Upper lobe of right lung (tissue), 1 donor: ENCODE results near the gene DGUOK. TPM values are rescaled to one million over a fixed set of nuclear protein-coding genes. Genes with fewer than 3 reads are reported as not detected.

Experiments used
- ATAC-seq: fragments of 200-7000 bp; cut with Tn5 transposase; one replicate; pipeline ENCODE4 v1.9.1; 2020; ENCODE audit warnings: mild to moderate bottlenecking, moderate library complexity
- DNase-seq: peaks from one replicate; pipeline ENCODE4 v3.0.0-alpha.2; 2020
- H3K27ac ChIP-seq: fragments of 200-600 bp; one replicate; pipeline ENCODE4 v1.8.0; 2022
- H3K27me3 ChIP-seq: fragments of 200-600 bp; one replicate; pipeline ENCODE4 v1.8.0; 2022; ENCODE audit warnings: mild to moderate bottlenecking
- H3K36me3 ChIP-seq: fragments of 200-600 bp; one replicate; pipeline ENCODE4 v1.8.0; 2022
- H3K4me1 ChIP-seq: fragments of 200-600 bp; one replicate; pipeline ENCODE4 v1.8.0; 2022
- H3K4me3 ChIP-seq: fragments of 200-600 bp; one replicate; pipeline ENCODE4 v1.8.0; 2022; ENCODE audit warnings: mild to moderate bottlenecking
- H3K9me3 ChIP-seq: fragments of 200-600 bp; one replicate; pipeline ENCODE4 v1.8.0; 2022
- intact Hi-C: fragments of 100-400 bp; cut with DNase I; formaldehyde crosslinking; loops from one replicate; pipeline ENCODE4 v1.11.0; 2022
- total RNA-seq: library from RNA; stranded (reverse); fragmentation: NEBNext Ultra II Directional; extraction: Animal tissue kit (Norgen Biotek cat#: 25700); gene quantifications from one replicate; pipeline ENCODE4 v1.2.1, GENCODE V29; 2021
- TF ChIP-seq, protein P1 (sequence below): fragments of 200-600 bp; IDR thresholded peaks from one replicate; pipeline ENCODE4 v1.8.0; 2022; ENCODE audit warnings: antibody characterized with exemption
- donor health status: DM: no; HTN: yes; CAD: no; lungs with severe emphysema.

Gene DGUOK
- total RNA-seq, 1 donor from 2014 or later, result 34.4 TPM

DNA sequence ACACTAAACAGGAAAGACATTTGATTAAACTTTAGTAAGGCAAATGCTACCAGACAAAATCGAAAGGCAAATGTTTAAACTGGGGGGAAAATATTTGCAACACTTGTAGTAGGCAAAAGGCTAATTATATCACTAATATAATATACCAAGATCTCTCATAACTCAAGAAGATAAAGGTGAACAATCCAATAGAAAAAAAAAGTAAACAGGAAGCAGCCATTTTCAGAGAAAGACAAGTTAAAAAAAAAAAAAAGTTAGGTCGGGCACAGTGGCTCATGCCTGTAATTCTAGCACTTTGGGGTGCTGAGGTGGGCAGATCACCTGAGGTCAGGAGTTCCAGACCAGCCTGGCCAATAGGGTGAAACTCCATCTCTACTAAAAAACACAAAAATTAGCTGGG is 38.3 kb upstream of the DGUOK start:
- H3K4me1 ChIP-seq, result no peaks in the 10 kb centered on the region
- no peak overlapping the region for H3K4me3 ChIP-seq
- ATAC-seq, result no peak
- H3K27me3 ChIP-seq, result no peaks in the 10 kb centered on the region
- H3K27ac ChIP-seq, result no peak overlapping the region
- intact Hi-C loops, result no loop called here
- no peaks in the 10 kb centered on the region for H3K36me3 ChIP-seq
- DNase-seq, result no peak
- TF ChIP-seq, protein P1, sequence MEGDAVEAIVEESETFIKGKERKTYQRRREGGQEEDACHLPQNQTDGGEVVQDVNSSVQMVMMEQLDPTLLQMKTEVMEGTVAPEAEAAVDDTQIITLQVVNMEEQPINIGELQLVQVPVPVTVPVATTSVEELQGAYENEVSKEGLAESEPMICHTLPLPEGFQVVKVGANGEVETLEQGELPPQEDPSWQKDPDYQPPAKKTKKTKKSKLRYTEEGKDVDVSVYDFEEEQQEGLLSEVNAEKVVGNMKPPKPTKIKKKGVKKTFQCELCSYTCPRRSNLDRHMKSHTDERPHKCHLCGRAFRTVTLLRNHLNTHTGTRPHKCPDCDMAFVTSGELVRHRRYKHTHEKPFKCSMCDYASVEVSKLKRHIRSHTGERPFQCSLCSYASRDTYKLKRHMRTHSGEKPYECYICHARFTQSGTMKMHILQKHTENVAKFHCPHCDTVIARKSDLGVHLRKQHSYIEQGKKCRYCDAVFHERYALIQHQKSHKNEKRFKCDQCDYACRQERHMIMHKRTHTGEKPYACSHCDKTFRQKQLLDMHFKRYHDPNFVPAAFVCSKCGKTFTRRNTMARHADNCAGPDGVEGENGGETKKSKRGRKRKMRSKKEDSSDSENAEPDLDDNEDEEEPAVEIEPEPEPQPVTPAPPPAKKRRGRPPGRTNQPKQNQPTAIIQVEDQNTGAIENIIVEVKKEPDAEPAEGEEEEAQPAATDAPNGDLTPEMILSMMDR, result no peak
- no peaks in the 10 kb centered on the region for H3K9me3 ChIP-seq

GRCh38 chr2:73889206-73889605 is 37.5 kb upstream of the DGUOK start:
- DNase-seq (no peak), ATAC-seq (no peak)
- TF ChIP-seq, protein P1, result no peak
- H3K4me1 ChIP-seq, result no peaks in the 10 kb centered on the region
- no peaks in the 10 kb centered on the region for H3K36me3 ChIP-seq
- H3K27me3 ChIP-seq, result no peaks in the 10 kb centered on the region
- no peaks in the 10 kb centered on the region for H3K9me3 ChIP-seq
- H3K4me3 ChIP-seq, result no peak overlapping the region
- no peak overlapping the region for H3K27ac ChIP-seq
- intact Hi-C loops, result no loop called here

- Histone ChIP-seq H3K4me1 (no peaks in the 10 kb centered on the region), H3K9me3 (no peaks in the 10 kb centered on the region), H3K27ac (no peak overlapping the region), H3K4me3 (no peak overlapping the region), H3K27me3 (no peaks in the 10 kb centered on the region), H3K36me3 (no peaks in the 10 kb centered on the region)
- intact Hi-C loops, result no loop called here
- ATAC-seq (peak; percentile 11), DNase-seq (no peak)
- TF ChIP-seq, protein P1, result no peak
Measured at GRCh38 chr2:73890301-73891092, 36.2 kb upstream of the DGUOK start.

GRCh38 chr2:73891276-73891901 is 35.3 kb upstream of the DGUOK start:
- DNase-seq, result no peak
- Histone ChIP-seq H3K36me3 (no peaks in the 10 kb centered on the region), H3K4me3 (no peak overlapping the region), H3K4me1 (peaks cover under 1% of the 10 kb centered on the region), H3K27me3 (no peaks in the 10 kb centered on the region), H3K27ac (no peak overlapping the region), H3K9me3 (no peaks in the 10 kb centered on the region)
- intact Hi-C loops, result no loop called here
- no peak for ATAC-seq
- TF ChIP-seq, protein P1, result no peak

- ATAC-seq, result no peak
- Histone ChIP-seq H3K27me3 (no peaks in the 10 kb centered on the region), H3K4me3 (peak within 1 kb of the TSS; percentile 25), H3K36me3 (no peaks in the 10 kb centered on the region), H3K27ac (peak within 1 kb of the TSS; percentile 24), H3K9me3 (no peaks in the 10 kb centered on the region), H3K4me1 (peaks cover 10% of the 10 kb centered on the region)
- DNase-seq, result no peak
- intact Hi-C loops, result no loop called here
- TF ChIP-seq, protein P1, result no peak
Measured at GRCh38 chr2:73892631-73893329, 33.9 kb upstream of the DGUOK start, which contains the start of gene ACTG2. Gene ACTG2, plus strand, starts transcription at chr2:73893008. Its CDS starts 8,304 bp downstream, at chr2:73901312.
